HG02610 (cell line): ENCODE measurements around the gene YPEL2.
"Not testable (repeated sequence)": the region's sequence is repeated elsewhere in the genome, so short reads cannot be mapped to it uniquely, and the experiment has no call there.

Source experiments
- ATAC-seq: cut with Tn5 transposase; IDR thresholded peaks from one replicate; pipeline ENCODE4 v1.9.1; 2021; ENCODE audit warnings: mild to moderate bottlenecking, moderate library complexity; ENCODE audit not compliant: unreplicated experiment

YPEL2 gene

GRCh38 chr17:59374612-59375011, 43.2 kb downstream of the YPEL2 start:
- ATAC-seq: no peak

GRCh38 chr17:59375857-59376256, 44.4 kb downstream of the YPEL2 start:
- ATAC-seq: no peak

- no peak for ATAC-seq
These were observed 45.1 kb downstream of the YPEL2 start for GRCh38 chr17:59376506-59376905.

- ATAC-seq: no peak
These were observed 46.0 kb downstream of the YPEL2 start for GRCh38 chr17:59377410-59377809.

GRCh38 chr17:59378675-59379074, 47.2 kb downstream of the YPEL2 start:
- ATAC-seq: no peak

GRCh38 chr17:59380474-59380873, 49.0 kb downstream of the YPEL2 start:
- no peak for ATAC-seq

- ATAC-seq: no peak
These were observed 50.5 kb downstream of the YPEL2 start for GRCh38 chr17:59381716-59382570.

GRCh38 chr17:59383893-59384292, 52.4 kb downstream of the YPEL2 start:
- no peak for ATAC-seq

- ATAC-seq: no peak
These were observed 56.1 kb downstream of the YPEL2 start for GRCh38 chr17:59387351-59388068.

GRCh38 chr17:59388069-59388556, 56.7 kb downstream of the YPEL2 start:
- ATAC-seq: no peak

GRCh38 chr17:59389066-59389465, 57.6 kb downstream of the YPEL2 start:
- no peak for ATAC-seq

- ATAC-seq: no peak
These were observed 59.6 kb downstream of the YPEL2 start for GRCh38 chr17:59391021-59391420.

- ATAC-seq: no peak
These were observed 61.7 kb downstream of the YPEL2 start for GRCh38 chr17:59392973-59393679.

- not testable (repeated sequence) for ATAC-seq
These were observed 62.4 kb downstream of the YPEL2 start for GRCh38 chr17:59393742-59394410.

- ATAC-seq: no peak
These were observed 64.8 kb downstream of the YPEL2 start for GRCh38 chr17:59396134-59396826.

GRCh38 chr17:59397316-59398073, 66.0 kb downstream of the YPEL2 start:
- no peak for ATAC-seq

- no peak for ATAC-seq
These were observed 68.5 kb downstream of the YPEL2 start for GRCh38 chr17:59399914-59400313.

- ATAC-seq: no peak
These were observed 69.4 kb downstream of the YPEL2 start for GRCh38 chr17:59400858-59401257.

- ATAC-seq: no peak
These were observed 69.8 kb downstream of the YPEL2 start for GRCh38 chr17:59401274-59401673.

- ATAC-seq: no peak
These were observed 70.3 kb downstream of the YPEL2 start for GRCh38 chr17:59401725-59402124.
